Memory B cell (primary cell): ENCODE measurements around the gene FPR2.
"Not testable (repeated sequence)": the region's sequence is repeated elsewhere in the genome, so short reads cannot be mapped to it uniquely, and the experiment has no call there.

ENCODE experiments used
- ATAC-seq: fragments of 150-1000 bp; cut with Tn5 transposase; 2 replicates; pipeline ENCODE4 v1.10.0; 2021; ENCODE audit warnings: low read depth, mild to moderate bottlenecking, moderate library complexity
- DNase-seq, 2 donors: peaks; one replicate each; pipeline ENCODE4 v3.0.0; 2022; ENCODE audit warnings: low spot score in 2 of 2
- H3K27ac Mint-ChIP-seq: one replicate; pipeline ENCODE4 v1.8.0; 2022; ENCODE audit warnings: mild to moderate bottlenecking, moderate library complexity, mixed read lengths
- H3K27me3 Mint-ChIP-seq: one replicate; pipeline ENCODE4 v1.8.0; 2022; ENCODE audit warnings: mixed read lengths
- H3K36me3 Mint-ChIP-seq: one replicate; pipeline ENCODE4 v1.8.0; 2022; ENCODE audit warnings: mild to moderate bottlenecking, mixed read lengths
- H3K4me1 Mint-ChIP-seq: one replicate; pipeline ENCODE4 v1.8.0; 2022; ENCODE audit warnings: mixed read lengths
- H3K4me3 Mint-ChIP-seq: one replicate; pipeline ENCODE4 v1.8.0; 2022; ENCODE audit warnings: mild to moderate bottlenecking, moderate library complexity, mixed read lengths
- H3K9me3 Mint-ChIP-seq: one replicate; pipeline ENCODE4 v1.8.0; 2022; ENCODE audit warnings: mixed read lengths

FPR2 gene

DNA sequence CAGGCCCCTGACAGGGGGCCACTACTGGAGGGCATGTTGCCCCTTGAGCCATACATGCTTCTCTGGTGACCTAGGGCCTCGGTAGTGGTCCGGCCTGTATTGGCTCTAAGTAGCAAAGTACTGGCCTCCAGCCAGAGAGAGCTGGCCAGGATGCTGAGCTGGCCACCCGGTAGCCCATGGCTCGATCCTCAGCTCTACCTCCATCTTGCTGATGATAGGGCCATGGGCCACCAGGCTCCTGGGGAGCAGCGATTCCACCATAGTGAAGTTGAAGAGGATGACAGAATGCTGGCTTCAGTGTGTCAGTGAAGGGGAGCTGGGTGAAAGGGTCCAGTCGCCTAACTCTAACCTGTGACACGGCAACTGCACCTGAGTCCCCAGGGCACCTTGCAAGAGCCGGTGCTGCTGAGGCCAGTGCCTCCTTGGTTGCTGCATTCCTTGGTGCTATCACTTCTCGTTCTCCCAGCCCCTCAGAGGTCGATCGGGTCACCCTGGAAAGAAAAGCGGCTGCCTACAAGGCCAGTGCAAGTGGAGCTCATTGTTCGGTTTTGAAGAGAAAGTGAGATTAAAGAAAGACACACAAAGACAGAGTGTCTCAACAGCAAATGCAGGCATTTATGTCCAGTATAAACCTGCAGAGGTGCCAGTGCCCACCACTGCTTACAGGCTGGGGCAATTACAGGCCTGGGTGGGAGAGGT, 38.9 kb downstream of the FPR2 start:
- Mint-ChIP-seq H3K9me3 (peaks cover 8% of the 10 kb centered on the region), H3K4me3 (no peak overlapping the region), H3K4me1 (no peaks in the 10 kb centered on the region), H3K27me3 (peaks cover 11% of the 10 kb centered on the region), H3K36me3 (peaks cover 2% of the 10 kb centered on the region), H3K27ac (no peak overlapping the region)
- ATAC-seq (no peak), DNase-seq (no peak)

DNA sequence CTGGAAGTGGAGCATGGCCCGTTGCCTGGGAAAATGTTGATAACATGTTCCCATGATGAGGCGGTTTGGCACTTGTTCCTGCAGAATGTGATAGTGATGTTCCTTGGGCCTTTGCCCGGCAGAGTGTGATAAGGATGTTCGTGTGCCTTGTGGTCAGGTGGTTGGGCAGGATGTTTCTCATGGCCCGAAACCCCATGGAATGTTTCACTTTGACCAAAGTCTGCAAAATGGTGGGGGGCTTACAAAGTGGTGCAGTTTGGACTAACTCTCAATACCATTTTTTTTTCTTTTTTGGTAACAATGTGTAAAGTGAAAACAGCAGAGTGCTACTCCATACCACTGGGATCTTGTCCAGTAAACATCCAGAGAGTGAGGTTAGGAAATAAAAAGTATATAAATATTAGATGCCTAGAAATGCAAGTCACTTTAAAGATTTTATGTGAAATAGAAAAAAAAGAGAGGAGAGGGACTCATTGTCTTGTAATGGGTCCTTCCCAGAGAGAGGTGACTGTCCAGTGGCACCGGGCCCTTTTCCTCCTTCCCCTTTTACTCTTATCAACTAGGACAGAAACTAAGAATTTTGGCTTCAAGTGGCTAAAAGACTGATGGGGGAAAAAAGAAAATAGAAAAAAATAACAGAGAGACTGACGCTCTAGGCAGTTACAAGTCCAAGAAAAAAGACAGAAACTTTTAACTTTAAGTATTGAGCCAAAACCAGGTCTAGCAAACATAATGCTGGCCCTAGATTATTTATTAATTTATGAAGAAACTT, 39.7 kb downstream of the FPR2 start:
- DNase-seq = no peak
- Mint-ChIP-seq H3K36me3 (peaks cover 2% of the 10 kb centered on the region), H3K9me3 (peaks cover 8% of the 10 kb centered on the region), H3K4me3 (no peak overlapping the region), H3K27ac (no peak overlapping the region), H3K27me3 (peaks cover 11% of the 10 kb centered on the region), H3K4me1 (no peaks in the 10 kb centered on the region)
- ATAC-seq = no peak

DNA sequence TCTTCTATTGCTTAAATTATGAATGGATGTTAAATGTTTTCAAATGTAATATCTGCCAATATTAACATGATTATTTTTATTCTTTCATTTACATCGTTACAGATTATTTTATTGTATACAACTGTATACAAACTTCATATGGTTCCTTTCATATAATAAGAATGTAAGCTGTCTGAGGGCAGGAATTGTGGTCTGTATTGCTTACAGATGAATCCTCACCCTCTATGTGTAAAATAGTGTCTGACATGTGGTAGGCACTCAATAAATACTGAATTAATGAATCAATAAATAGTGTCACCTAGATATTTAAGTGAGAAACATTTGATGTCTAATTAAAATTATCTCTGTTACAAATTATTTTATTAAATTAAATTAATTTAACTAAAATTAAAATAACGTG, 41.8 kb downstream of the FPR2 start:
- no peak overlapping the region for H3K27ac Mint-ChIP-seq
- H3K36me3 Mint-ChIP-seq = peaks cover 2% of the 10 kb centered on the region
- H3K4me1 Mint-ChIP-seq = no peaks in the 10 kb centered on the region
- H3K27me3 Mint-ChIP-seq = peaks cover 6% of the 10 kb centered on the region
- H3K4me3 Mint-ChIP-seq = no peak overlapping the region
- ATAC-seq (no peak), DNase-seq (no peak)
- H3K9me3 Mint-ChIP-seq = peaks cover 11% of the 10 kb centered on the region

DNA sequence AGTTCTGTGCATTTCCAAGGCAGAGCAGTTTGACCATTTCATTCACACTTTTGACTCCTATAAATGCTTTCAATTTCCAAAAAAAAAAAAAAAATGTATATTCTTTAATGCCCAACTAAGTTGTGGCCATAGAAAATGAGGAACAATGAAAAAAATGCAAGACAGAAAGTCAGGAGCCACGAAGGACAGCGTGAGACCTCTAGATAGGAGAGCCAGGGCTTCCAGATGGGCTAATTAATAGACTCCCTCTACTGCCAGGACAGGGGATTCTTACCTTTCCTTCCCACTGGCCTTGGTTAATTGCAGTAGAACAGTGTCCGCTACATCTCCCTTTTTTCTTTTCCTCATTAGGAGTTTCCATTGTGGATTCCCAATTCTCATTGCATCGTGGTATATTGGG, 42.5 kb downstream of the FPR2 start:
- ATAC-seq (no peak), DNase-seq (no peak)
- no peaks in the 10 kb centered on the region for H3K4me1 Mint-ChIP-seq
- no peak overlapping the region for H3K4me3 Mint-ChIP-seq
- H3K27ac Mint-ChIP-seq = no peak overlapping the region
- peaks cover 5% of the 10 kb centered on the region for H3K27me3 Mint-ChIP-seq
- peaks cover 9% of the 10 kb centered on the region for H3K9me3 Mint-ChIP-seq
- H3K36me3 Mint-ChIP-seq = peaks cover 2% of the 10 kb centered on the region

DNA sequence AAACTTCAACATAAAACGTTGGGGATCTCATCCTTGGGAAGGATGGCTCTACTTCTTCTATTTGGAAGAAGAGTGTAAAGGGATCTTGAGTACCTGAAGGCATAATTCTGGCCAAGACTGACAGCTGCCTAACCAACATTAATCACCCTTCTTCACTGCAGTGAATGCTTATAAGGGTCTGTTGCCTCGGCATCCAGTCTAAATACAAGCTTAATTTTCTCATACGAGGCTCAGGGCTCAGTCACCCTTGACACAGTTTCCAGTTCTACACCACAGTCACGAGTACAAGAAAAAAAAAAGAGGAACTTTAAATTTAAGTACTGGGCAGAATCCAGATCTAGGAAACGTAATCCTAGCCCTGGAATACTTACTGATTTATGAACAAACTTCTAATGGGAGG, 43.0 kb downstream of the FPR2 start:
- peaks cover 2% of the 10 kb centered on the region for H3K36me3 Mint-ChIP-seq
- H3K4me1 Mint-ChIP-seq = no peaks in the 10 kb centered on the region
- no peak overlapping the region for H3K4me3 Mint-ChIP-seq
- peaks cover 5% of the 10 kb centered on the region for H3K27me3 Mint-ChIP-seq
- ATAC-seq (peak; percentile 44), DNase-seq (no peak)
- peaks cover 9% of the 10 kb centered on the region for H3K9me3 Mint-ChIP-seq
- no peak overlapping the region for H3K27ac Mint-ChIP-seq

DNA sequence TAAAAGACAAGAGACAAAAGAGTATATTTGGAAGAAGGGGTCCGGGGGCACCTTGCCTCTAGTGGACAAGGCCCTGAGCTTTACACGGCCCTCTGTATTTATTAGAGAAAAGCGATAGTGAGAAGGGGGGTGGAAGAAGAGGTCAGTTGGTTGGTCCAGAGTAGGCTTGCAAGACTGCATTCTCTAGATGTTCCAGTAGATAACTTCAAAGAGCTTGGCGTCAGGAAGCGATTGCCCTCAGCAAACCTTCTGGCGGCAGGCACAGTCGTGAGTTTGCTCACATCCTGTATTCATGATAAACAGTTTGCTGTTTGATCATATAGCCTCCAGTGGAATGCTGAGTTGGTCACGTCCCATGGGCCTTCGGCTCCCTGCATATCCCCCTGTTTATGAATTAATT, 43.8 kb downstream of the FPR2 start:
- not testable (repeated sequence) for H3K27ac Mint-ChIP-seq, ATAC-seq, H3K27me3 Mint-ChIP-seq, H3K4me1 Mint-ChIP-seq, DNase-seq, H3K36me3 Mint-ChIP-seq, H3K9me3 Mint-ChIP-seq, H3K4me3 Mint-ChIP-seq

DNA sequence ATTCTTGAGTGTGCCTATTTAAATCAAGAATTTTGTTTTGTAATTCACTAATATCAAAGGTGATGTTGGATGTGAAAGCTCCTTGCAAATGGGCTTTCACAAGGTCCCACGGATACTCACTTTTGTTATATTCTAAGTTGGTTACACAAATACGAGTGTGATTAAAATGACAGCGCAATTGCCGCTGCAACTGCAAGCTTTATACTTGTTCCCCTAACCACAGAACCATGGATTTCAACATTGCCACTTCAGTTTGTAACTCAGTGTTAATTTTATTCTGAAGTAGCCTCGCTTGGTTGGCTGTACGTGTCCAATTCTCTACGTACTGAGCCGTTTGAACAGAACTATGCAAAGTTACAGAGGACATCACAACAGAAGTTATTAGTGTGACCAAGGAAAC, 44.4 kb downstream of the FPR2 start:
- DNase-seq, H3K27me3 Mint-ChIP-seq, H3K4me1 Mint-ChIP-seq, H3K36me3 Mint-ChIP-seq, H3K9me3 Mint-ChIP-seq, ATAC-seq, H3K4me3 Mint-ChIP-seq, H3K27ac Mint-ChIP-seq: not testable (repeated sequence)

DNA sequence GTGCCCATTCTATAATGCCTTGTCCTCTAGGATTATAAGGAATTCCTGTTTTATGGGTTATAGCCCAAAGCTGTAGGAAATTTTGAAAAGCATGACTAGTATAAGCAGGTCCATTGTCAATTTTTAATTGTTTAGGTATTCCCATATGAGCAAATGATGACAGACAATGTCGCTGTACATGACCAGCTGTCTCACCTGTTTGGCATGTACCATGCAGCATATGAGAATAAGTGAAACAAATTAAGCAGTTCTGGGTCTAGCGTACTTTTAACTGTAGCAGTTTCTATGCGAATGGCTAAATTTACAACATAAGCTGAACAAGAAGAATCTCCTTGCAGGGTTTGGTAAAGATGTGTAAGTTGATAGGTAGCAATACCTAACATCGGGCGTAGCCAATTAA, 45.6 kb downstream of the FPR2 start:
- not testable (repeated sequence) for H3K27ac Mint-ChIP-seq, ATAC-seq, H3K9me3 Mint-ChIP-seq, H3K36me3 Mint-ChIP-seq, H3K4me1 Mint-ChIP-seq, H3K27me3 Mint-ChIP-seq, DNase-seq, H3K4me3 Mint-ChIP-seq

DNA sequence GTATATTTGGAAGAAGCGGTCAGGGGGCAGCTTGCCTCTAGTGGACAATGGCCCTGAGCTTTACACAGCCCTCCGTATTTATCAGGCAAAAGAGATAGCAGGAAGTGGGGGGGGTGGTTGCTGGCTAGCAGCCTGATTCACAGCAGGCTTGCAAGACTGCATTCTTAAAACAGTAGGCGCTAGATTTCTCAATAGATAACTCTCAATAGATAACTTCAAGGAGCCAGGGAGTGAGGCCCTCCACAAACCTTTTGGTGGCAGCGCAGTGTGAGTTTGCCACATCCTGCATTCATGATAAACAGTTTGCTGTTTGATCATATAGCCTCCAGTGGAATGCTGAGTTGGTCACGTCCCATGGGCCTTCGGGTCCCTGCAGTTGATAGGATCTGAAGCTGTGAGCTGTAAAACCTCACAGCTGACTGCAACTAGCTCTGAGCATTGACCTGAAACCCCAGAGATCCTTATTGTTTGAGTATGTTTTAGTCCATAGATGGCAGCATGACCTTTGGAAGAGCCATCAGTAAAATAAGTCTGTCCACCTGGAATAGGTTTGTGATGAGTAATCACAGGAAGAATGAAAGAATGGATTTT, 46.2 kb downstream of the FPR2 start:
- Mint-ChIP-seq H3K9me3 (peaks cover 9% of the 10 kb centered on the region), H3K27ac (no peak overlapping the region), H3K27me3 (no peaks in the 10 kb centered on the region), H3K4me3 (no peak overlapping the region), H3K4me1 (no peaks in the 10 kb centered on the region), H3K36me3 (no peaks in the 10 kb centered on the region)
- DNase-seq (no peak), ATAC-seq (no peak)

DNA sequence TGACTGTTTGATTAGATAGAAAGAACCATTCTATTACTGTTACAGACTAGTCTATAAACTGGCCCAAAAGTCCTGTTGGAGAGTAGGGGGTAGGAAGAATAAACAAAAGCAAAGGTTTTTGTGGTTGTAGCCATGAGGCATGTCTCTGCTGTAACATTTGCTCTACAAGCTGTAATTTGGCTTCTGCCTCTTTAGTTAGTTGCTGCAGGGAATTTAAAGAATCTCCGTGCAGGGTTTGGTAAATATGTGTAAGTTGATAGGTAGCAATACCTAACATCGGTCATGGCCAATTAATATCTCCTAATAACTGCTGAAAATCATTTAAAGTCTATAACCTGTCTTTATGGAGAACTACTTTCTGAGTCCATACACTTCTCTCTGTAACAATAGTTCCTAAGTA, 46.9 kb downstream of the FPR2 start:
- no peaks in the 10 kb centered on the region for H3K27me3 Mint-ChIP-seq
- H3K9me3 Mint-ChIP-seq = peaks cover 9% of the 10 kb centered on the region
- no peak overlapping the region for H3K4me3 Mint-ChIP-seq
- ATAC-seq = no peak
- H3K27ac Mint-ChIP-seq = no peak overlapping the region
- no peak for DNase-seq
- no peaks in the 10 kb centered on the region for H3K4me1 Mint-ChIP-seq
- no peaks in the 10 kb centered on the region for H3K36me3 Mint-ChIP-seq

DNA sequence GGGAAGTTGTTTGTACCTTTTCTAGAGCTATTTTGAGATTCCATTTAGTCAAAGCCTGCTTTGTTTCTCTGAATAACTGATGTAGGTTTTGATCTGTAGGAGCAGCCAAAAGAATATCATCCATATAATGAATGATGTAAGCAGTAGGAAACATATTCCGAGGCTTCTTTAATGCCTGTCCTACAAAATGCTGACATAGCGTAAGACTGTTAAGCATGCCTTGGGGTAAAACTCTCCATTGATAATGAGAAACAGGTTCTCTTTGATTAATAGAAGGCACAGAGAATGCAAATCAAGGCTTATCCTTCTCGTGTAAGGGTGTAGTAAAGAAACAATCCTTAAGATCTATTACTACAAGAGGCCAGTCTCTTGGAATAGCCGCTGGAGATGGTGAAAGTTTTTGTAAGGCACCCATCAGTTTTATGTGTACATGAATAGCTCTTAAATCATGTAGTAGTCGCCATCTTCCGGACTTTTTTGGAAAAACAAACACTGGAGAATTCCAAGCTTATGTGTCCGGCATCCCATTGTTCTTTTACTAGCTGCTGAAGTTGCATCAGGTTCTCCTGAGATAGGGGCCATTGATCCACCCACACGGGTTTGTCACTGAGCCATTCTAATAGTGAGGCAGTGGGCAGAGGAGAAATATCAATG, 47.5 kb downstream of the FPR2 start:
- no peaks in the 10 kb centered on the region for H3K4me1 Mint-ChIP-seq
- peaks cover 7% of the 10 kb centered on the region for H3K9me3 Mint-ChIP-seq
- no peak overlapping the region for H3K4me3 Mint-ChIP-seq
- H3K36me3 Mint-ChIP-seq = no peaks in the 10 kb centered on the region
- H3K27me3 Mint-ChIP-seq = no peaks in the 10 kb centered on the region
- DNase-seq = no peak
- ATAC-seq = no peak
- H3K27ac Mint-ChIP-seq = no peak overlapping the region

DNA sequence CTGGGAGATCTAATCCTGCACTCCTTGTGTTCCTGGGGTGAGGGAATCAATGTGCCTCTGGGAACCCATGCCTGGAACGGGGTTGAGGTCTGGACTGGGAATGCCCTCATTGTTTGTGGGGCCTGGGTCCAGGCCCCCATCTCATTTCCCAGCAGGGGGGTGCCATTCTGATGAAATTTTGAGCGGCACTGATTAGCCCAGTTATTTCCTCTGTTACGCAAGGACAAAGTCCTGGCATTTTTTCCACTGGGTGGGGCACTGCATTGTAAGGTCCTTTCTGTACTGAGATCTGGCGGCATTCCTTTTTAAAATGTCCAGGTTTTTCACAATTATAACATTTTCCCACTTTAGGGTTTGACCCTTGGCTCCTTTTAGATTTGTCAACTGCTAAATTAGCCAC, 48.8 kb downstream of the FPR2 start:
- DNase-seq (no peak), ATAC-seq (no peak)
- Mint-ChIP-seq H3K4me1 (no peaks in the 10 kb centered on the region), H3K36me3 (no peaks in the 10 kb centered on the region), H3K27me3 (no peaks in the 10 kb centered on the region), H3K27ac (no peak overlapping the region), H3K9me3 (peaks cover 5% of the 10 kb centered on the region), H3K4me3 (no peak overlapping the region)

DNA sequence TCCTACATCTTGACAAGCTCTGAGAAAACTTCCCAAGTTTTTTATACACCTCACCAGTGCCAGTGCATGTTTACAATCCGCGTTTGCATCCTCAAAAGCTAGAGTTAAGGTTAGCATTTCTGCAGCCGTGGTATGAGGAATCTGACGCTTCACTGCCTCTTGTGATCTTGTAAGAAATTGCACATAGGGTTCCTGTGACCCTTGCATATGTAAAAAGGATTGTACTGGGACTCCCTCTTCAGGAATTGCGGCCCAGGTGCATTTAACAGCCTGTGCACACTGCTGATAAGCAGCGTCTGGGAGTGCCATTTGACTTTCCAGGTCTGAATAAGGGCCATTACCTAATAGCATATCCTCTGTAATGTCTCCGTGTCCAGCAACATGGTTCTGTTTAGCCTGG, 49.2 kb downstream of the FPR2 start:
- Mint-ChIP-seq H3K27ac (no peak overlapping the region), H3K27me3 (no peaks in the 10 kb centered on the region), H3K9me3 (peaks cover 5% of the 10 kb centered on the region), H3K36me3 (no peaks in the 10 kb centered on the region), H3K4me1 (no peaks in the 10 kb centered on the region), H3K4me3 (no peak overlapping the region)
- ATAC-seq = no peak
- DNase-seq = no peak

DNA sequence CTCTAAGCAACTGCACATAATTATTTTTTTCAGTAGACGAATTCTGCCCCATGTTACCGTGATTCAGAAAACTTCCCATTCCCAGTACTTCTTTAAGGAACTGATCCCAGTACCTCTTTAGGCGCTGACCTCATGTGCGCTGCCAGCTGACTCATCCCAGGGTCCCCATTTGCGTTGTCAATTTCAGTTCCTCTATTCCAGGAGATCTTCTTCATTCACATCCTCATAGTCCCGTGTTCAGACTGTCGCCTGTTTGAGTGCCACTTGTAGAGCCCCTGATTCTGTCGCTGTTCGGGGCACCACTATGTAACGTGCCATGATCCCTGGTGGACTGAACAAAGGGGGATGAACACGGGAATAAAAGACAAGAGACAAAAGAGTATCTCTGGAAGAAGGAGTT, 50.4 kb downstream of the FPR2 start:
- H3K4me3 Mint-ChIP-seq = no peak overlapping the region
- peaks cover under 1% of the 10 kb centered on the region for H3K9me3 Mint-ChIP-seq
- DNase-seq = no peak
- H3K36me3 Mint-ChIP-seq = no peaks in the 10 kb centered on the region
- ATAC-seq = no peak
- no peaks in the 10 kb centered on the region for H3K4me1 Mint-ChIP-seq
- no peaks in the 10 kb centered on the region for H3K27me3 Mint-ChIP-seq
- no peak overlapping the region for H3K27ac Mint-ChIP-seq
